NT2/D1 (cell line): ENCODE data around the gene RASA4B.

Source experiments
- DNase-seq: peaks from one replicate; pipeline ENCODE4 v3.0.0-alpha.2; 2011; ENCODE audit warnings: low read depth, low spot score
- H3K27me3 ChIP-seq: 2 replicates; pipeline ENCODE4 v1.6.0; 2011; ENCODE audit warnings: mild to moderate bottlenecking; ENCODE audit not compliant: insufficient read length, insufficient read depth
- H3K36me3 ChIP-seq: 2 replicates; pipeline ENCODE4 v1.6.1; 2011; ENCODE audit warnings: mild to moderate bottlenecking, low read length, mixed read lengths; ENCODE audit not compliant: insufficient read depth, insufficient read length
- H3K4me1 ChIP-seq: 2 replicates; pipeline ENCODE4 v1.5.1; 2011; ENCODE audit not compliant: insufficient read depth, insufficient read length
- H3K4me3 ChIP-seq: 2 replicates; pipeline ENCODE4 v1.5.1; 2011; ENCODE audit warnings: low read depth; ENCODE audit not compliant: insufficient read length
- H3K9ac ChIP-seq: 2 replicates; pipeline ENCODE4 v1.6.0; 2011; ENCODE audit warnings: low read depth; ENCODE audit not compliant: insufficient read length
- H3K9me3 ChIP-seq: 2 replicates; pipeline ENCODE4 v1.5.1; 2011; ENCODE audit warnings: mild to moderate bottlenecking, low read length; ENCODE audit not compliant: insufficient read depth
- SUZ12 ChIP-seq: IDR thresholded peaks from 2 replicates; pipeline ENCODE4 v1.6.1; 2011; ENCODE audit not compliant: insufficient read length, insufficient read depth; ENCODE audit errors: extremely low read depth
- YY1 ChIP-seq: IDR thresholded peaks from 2 replicates; pipeline ENCODE4 v1.6.1; 2011; ENCODE audit not compliant: insufficient read length, insufficient read depth
- ZNF274 ChIP-seq: IDR thresholded peaks from 2 replicates; pipeline ENCODE4 v1.6.1; 2011; ENCODE audit warnings: mild to moderate bottlenecking, low read depth, low read length

RASA4B gene

GRCh38 chr7:102454468-102454867 is 63.1 kb downstream of the RASA4B start:
- H3K36me3 ChIP-seq = peaks cover 25% of the 10 kb centered on the region
- TF ChIP-seq YY1 = no peak
- no peak for TF ChIP-seq ZNF274
- no peak for TF ChIP-seq SUZ12

DNA sequence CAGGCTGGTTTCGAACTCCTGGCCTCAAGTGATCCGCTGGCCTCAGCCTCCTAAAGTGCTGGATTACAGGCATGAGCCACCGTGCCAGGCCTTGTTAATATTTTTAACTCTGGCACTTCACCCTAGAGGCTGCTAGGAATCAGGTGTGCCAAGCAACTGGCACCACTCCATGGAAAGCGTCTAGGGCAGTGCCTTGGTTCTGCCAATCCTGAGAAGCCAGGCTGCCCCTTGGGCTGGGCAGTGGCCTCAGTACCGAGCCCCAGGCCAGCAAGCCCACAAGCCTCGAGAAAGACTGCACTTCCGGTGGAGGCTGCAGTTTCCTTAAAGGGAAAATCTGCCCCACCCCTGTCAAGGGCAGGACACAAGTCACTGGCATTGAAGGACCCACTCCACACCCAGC is 64.3 kb downstream of the RASA4B start:
- H3K4me1 ChIP-seq = no peaks in the 10 kb centered on the region
- no peak for TF ChIP-seq ZNF274
- no peak for TF ChIP-seq SUZ12
- no peak for TF ChIP-seq YY1
- no peak for DNase-seq

More at GRCh38 chr7:102454468-102454867, 63.1 kb downstream of the RASA4B start:
- no peaks in the 10 kb centered on the region for H3K9me3 ChIP-seq
- H3K9ac ChIP-seq = no peak overlapping the region
- DNase-seq = no peak
- no peaks in the 10 kb centered on the region for H3K27me3 ChIP-seq
- no peaks in the 10 kb centered on the region for H3K4me1 ChIP-seq
- H3K4me3 ChIP-seq = no peak overlapping the region

DNA sequence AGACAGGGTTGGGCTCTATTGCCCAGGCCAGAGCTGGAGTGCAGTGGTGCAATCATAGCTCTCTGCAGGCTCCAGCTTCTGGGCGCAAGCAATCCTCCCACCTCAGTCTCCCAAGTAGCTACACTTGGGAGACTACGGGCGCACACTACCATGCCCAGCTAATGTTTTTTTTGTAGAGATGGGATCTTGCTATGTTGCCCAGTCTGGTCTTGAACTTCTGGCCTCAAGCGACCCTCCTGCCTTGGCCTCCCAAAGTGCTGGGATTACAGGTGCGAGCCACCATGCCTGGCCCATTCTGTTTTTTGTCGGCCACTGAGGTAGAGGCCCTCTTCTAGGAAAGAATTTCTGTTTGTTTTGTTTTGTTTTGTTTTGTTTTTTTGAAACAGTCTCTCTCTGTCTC is 65.1 kb downstream of the RASA4B start:
- H3K4me1 ChIP-seq = peaks cover 6% of the 10 kb centered on the region
- H3K9ac ChIP-seq = no peak overlapping the region
- no peak for DNase-seq
- no peaks in the 10 kb centered on the region for H3K9me3 ChIP-seq
- H3K27me3 ChIP-seq = no peaks in the 10 kb centered on the region
- H3K36me3 ChIP-seq = peaks cover 17% of the 10 kb centered on the region
- TF ChIP-seq YY1 (no peak), ZNF274 (no peak), SUZ12 (no peak)
- H3K4me3 ChIP-seq = no peak overlapping the region

More for the DNA sequence above, 64.3 kb downstream of the RASA4B start:
- H3K9me3 ChIP-seq = no peaks in the 10 kb centered on the region
- peaks cover 21% of the 10 kb centered on the region for H3K36me3 ChIP-seq
- H3K27me3 ChIP-seq = no peaks in the 10 kb centered on the region
- no peak overlapping the region for H3K4me3 ChIP-seq
- H3K9ac ChIP-seq = no peak overlapping the region

DNA sequence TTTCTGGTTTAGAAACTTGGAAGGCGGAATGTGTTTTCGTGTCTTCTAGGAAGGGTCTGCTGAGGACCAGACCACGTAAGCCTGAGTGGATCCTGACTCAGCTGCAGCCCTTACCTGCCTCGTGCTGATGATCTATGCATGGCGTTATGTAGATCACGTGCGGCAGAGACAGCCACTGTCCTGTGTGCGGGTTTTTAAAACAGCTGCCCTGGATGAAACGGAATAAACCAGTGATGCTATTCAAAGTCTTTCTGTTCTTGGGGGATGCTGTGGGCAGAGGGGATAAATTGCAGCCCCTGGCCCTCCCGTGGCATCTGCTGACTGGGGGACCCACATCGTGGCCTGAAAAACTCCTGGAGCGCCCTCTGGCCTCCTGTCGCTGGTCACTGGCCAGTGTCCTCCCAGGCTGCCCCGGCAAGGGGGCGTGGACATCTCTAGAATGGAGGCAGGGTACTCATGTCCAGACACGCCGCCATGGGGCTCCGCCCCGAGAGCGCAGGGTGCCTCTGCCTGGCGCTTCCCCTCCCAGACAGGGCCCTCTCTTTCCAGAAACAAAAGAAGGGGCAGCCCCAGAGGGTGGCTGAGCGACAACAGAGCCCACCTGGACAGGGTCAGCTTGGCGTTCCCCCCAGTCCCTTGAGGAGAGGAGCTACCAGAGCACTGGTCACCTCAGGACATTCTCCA is 66.1 kb downstream of the RASA4B start:
- H3K36me3 ChIP-seq = peaks cover 22% of the 10 kb centered on the region
- no peak for DNase-seq
- TF ChIP-seq SUZ12 (no peak), ZNF274 (no peak), YY1 (no peak)
- no peak overlapping the region for H3K4me3 ChIP-seq
- no peaks in the 10 kb centered on the region for H3K9me3 ChIP-seq
- no peak overlapping the region for H3K9ac ChIP-seq
- H3K27me3 ChIP-seq = no peaks in the 10 kb centered on the region
- H3K4me1 ChIP-seq = peaks cover 8% of the 10 kb centered on the region

DNA sequence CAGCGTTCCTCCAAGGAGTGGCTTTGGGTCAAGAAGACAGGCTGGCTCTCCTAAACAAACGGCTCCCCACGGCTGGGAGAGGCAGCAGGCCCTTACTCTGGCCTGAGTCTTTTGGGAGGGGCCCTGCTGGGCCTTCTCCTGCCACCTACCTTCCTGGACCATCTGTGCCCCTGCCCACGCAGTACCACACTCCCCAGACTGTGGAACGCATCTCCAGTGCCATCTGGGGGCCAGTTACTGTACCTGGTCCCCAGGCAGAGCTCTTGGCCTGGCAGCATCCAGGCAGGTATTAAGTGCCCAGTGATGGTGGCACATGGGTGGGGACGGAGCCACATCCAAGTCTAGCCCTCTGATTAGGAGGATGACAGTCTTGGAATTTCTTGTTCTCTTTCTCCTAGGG is 67.3 kb downstream of the RASA4B start:
- Histone ChIP-seq H3K9me3 (no peaks in the 10 kb centered on the region), H3K27me3 (no peaks in the 10 kb centered on the region), H3K4me3 (no peak overlapping the region), H3K36me3 (peaks cover 22% of the 10 kb centered on the region), H3K9ac (no peak overlapping the region), H3K4me1 (peaks cover 8% of the 10 kb centered on the region)
- TF ChIP-seq ZNF274 (no peak), YY1 (no peak), SUZ12 (no peak)
- no peak for DNase-seq

DNA sequence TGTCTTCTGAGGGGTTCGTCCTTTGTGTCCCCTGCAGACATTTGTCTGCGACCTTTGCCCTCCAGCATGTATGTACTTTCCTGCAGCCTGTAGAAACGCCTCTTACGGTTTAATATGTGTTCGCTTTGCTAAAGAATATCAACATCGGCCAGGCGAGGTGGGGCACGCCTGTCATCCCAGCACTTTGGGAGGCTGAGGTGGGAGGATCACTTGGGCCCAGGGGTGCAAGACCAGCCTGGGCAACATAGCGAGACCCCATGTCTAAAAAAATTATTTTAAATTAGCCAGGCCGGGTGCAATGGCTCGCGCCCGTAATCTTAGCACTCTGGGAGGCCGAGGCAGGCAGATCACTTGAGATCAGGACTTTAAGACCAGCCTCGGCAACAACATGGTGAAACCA is 68.4 kb downstream of the RASA4B start:
- H3K27me3 ChIP-seq = no peaks in the 10 kb centered on the region
- H3K9me3 ChIP-seq = no peaks in the 10 kb centered on the region
- TF ChIP-seq YY1 (no peak), ZNF274 (no peak), SUZ12 (no peak)
- H3K9ac ChIP-seq = no peak overlapping the region
- peaks cover 26% of the 10 kb centered on the region for H3K36me3 ChIP-seq
- DNase-seq = no peak
- no peak overlapping the region for H3K4me3 ChIP-seq
- H3K4me1 ChIP-seq = peaks cover 8% of the 10 kb centered on the region

GRCh38 chr7:102447311-102447710 is 70.3 kb downstream of the RASA4B start:
- H3K4me1 ChIP-seq = peaks cover 8% of the 10 kb centered on the region
- H3K36me3 ChIP-seq = peaks cover 29% of the 10 kb centered on the region
- H3K27me3 ChIP-seq = no peaks in the 10 kb centered on the region
- no peaks in the 10 kb centered on the region for H3K9me3 ChIP-seq
- no peak overlapping the region for H3K4me3 ChIP-seq
- DNase-seq = no peak
- TF ChIP-seq SUZ12 (no peak), ZNF274 (no peak), YY1 (no peak)
- peak overlapping the region; percentile 11 for H3K9ac ChIP-seq
